ENCODE data around the gene LRRC26.

LRRC26 gene

DNA sequence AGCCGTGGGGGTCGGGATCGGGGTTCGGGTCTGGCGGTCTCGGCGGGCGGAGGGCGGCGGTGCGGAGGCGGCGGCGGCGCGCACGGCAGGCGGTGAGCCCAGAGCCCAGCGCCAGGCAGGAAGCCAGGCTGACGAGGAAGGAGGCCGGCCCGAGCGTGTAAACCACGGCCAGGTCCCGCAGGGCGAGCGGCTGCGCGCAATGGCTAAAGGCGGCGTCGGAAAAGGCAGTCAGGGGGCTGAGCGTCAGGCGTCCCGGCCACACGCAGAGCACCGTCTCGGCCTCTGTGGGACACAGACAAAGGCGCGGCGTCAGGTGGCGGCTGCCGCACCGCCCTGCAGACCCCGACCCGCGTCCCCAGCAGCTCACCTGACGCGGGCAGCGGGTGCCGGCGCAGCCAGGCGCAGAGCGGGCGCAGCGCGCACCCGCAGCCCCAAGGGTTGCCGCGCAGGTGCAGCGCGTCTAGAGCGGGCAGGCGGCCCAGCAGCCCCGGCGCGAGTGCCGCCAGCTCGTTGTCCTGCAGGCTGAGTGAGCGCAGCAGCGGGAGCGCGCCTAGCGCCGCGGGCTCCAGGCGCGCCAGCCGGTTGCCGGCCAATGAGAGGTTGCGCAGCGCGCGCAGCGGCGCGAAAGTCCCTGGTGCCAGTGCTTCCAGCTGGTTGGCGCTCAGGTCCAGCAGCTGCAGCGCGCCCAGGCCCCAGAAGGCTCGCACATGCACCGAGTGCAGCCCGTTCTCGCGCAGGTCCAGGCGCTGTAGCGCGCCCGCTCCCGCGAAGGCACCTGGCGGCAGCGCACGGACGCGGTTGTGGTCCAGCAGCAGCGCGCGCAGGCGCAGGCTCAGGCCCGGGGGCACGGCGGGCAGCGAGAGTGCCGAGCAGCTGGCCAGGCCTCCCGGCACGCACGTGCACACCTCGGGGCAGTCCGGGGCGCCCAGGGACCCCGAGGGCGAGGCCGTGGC is 671 bp downstream of the LRRC26 start:
- FAIRE-seq (no peak), DNase-seq (ENCODE audit: insufficient read length, low spot score) (peak; percentile 94)
- TF ChIP-seq, protein P1, sequence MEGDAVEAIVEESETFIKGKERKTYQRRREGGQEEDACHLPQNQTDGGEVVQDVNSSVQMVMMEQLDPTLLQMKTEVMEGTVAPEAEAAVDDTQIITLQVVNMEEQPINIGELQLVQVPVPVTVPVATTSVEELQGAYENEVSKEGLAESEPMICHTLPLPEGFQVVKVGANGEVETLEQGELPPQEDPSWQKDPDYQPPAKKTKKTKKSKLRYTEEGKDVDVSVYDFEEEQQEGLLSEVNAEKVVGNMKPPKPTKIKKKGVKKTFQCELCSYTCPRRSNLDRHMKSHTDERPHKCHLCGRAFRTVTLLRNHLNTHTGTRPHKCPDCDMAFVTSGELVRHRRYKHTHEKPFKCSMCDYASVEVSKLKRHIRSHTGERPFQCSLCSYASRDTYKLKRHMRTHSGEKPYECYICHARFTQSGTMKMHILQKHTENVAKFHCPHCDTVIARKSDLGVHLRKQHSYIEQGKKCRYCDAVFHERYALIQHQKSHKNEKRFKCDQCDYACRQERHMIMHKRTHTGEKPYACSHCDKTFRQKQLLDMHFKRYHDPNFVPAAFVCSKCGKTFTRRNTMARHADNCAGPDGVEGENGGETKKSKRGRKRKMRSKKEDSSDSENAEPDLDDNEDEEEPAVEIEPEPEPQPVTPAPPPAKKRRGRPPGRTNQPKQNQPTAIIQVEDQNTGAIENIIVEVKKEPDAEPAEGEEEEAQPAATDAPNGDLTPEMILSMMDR (IDR thresholded peaks at IDR 0.05; ENCODE audit: insufficient read depth, missing control alignments), result no peak

DNA sequence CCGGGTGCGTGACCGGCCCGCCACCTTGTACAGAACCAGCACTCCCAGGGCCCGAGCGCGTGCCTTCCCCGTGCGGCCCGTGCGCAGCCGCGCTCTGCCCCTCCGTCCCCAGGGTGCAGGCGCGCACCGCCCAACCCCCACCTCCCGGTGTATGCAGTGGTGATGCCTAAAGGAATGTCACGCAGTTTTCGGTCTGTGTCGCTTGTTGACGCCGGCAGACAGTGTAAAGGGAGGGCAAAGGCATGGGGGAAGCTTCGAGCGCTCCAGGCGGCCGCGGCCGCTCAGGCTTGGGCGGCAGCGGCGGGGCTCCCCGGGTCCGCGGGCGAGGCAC is 1.3 kb downstream of the LRRC26 start:
- no peak for FAIRE-seq
- TF ChIP-seq, protein P1 (IDR thresholded peaks at IDR 0.05; ENCODE audit: insufficient read depth, missing control alignments), result no peak
- DNase-seq (ENCODE audit: insufficient read length, low spot score), result no peak

DNA sequence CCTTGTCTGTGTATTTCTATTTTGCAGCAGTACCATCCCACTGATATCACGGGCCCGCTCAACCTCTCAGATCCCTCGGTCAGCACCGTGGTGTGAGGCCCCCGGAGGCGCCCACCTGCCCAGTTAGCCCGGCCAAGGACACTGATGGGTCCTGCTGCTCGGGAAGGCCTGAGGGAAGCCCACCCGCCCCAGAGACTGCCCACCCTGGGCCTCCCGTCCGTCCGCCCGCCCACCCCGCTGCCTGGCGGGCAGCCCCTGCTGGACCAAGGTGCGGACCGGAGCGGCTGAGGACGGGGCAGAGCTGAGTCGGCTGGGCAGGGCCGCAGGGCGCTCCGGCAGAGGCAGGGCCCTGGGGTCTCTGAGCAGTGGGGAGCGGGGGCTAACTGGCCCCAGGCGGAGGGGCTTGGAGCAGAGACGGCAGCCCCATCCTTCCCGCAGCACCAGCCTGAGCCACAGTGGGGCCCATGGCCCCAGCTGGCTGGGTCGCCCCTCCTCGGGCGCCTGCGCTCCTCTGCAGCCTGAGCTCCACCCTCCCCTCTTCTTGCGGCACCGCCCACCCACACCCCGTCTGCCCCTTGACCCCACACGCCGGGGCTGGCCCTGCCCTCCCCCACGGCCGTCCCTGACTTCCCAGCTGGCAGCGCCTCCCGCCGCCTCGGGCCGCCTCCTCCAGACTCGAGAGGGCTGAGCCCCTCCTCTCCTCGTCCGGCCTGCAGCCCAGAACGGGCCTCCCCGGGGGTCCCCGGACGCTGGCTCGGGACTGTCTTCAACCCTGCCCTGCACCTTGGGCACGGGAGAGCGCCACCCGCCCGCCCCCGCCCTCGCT is 1.9 kb downstream of the LRRC26 start:
- DNase-seq (ENCODE audit: insufficient read length, low spot score) (no peak), FAIRE-seq (no peak)
- TF ChIP-seq, protein P1 (IDR thresholded peaks at IDR 0.05; ENCODE audit: insufficient read depth, missing control alignments), result no peak

DNA sequence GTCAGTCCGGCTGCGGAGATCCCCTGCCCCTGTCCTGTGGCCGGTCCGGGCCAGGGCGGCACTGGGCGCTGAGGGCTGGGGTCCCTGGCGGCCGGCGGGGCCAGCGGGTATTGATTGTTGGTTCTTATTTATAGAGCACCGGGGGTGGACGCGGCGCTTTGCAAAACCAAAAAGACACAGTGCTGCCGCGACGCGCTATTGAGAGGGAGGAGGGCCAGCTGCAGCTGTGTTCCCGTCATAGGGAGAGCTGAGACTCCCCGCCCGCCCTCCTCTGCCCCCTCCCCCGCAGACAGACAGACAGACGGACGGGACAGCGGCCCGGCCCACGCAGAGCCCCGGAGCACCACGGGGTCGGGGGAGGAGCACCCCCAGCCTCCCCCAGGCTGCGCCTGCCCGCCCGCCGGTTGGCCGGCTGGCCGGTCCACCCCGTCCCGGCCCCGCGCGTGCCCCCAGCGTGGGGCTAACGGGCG is 2.5 kb downstream of the LRRC26 start:
- FAIRE-seq (no peak), DNase-seq (ENCODE audit: insufficient read length, low spot score) (no peak)
- TF ChIP-seq, protein P1 (IDR thresholded peaks at IDR 0.05; ENCODE audit: insufficient read depth, missing control alignments), result no peak

DNA sequence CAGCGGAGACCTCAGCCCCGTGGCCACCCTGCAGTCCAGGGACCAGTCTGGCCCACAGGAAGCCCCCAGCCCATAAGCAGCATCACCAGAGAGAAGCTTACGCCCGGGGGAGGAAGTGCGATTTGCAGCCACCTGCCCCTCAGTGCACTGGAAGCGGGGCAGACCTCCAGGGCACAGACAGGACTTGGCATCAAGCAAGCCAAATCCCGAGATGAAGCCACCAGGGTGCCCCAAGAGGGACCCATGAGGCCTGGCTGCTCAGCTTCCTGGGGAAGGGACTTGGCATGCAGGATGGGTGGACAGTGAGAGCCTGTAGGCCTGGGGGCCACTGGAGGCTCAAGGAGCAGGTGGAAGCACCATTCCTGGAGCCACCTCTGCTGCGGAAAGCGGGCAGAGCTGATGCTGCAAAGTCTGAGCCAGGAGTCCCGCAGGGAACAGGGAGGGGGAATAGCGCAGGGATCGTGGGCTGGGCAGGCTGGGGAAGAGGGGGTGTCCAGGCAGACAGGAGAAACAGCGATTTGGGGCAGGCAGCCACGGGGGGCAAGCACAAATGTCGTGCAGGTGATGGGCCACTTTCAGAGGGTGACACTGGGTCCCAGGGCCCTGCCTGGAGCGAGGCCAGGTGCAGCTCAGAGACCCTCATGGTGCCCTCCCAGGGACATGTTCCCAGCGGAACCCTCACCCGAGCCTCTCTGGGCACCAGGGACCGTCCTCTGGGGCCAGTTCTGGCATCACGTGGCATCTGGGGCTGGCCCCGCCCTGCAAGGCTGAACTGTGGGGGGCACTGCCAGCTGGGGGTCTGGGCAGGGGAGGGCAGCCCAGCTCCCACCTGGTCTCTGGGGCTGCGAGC is 3.2 kb downstream of the LRRC26 start:
- TF ChIP-seq, protein P1 (IDR thresholded peaks at IDR 0.05; ENCODE audit: insufficient read depth, missing control alignments), result no peak
- FAIRE-seq, result no peak
- no peak for DNase-seq (ENCODE audit: insufficient read length, low spot score)

DNA sequence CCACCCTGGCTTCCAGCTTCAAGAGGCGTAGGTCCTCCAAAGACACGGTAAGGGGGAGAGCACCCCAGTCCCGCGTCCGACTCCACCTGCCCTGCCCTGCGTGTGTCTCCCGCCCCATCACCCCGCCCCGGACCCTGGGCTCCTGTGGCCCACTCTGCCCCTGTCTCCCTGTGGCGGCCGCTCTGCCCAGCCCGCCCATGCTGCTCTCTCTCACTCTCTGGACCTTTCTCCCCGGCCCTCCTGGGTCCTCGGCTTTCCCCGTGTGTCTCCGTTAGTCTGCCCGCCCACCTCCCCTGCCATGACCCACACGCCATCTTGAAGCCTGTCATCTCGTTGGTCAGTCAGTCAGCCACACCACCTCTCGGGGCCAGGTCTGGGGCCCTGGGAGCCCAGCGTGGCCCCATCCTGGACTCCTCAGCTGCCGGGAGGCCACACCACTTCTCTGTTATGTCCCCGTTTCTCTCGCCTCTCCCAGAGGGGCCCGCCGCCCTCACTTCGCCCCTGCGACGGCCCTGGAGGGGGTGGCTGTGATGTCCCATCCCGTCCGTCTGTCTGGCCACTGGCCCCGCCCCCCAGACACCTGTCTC is 4.5 kb downstream of the LRRC26 start:
- no peak for DNase-seq (ENCODE audit: insufficient read length, low spot score)
- TF ChIP-seq, protein P1 (IDR thresholded peaks at IDR 0.05; ENCODE audit: insufficient read depth, missing control alignments), result no peak
- FAIRE-seq, result no peak
